ENCODE results near the gene TSC22D2.

- no peak for TF ChIP-seq CTCF (IDR thresholded peaks at IDR 0.05)
- no peak for TF ChIP-seq POLR2A (IDR thresholded peaks at IDR 0.05)
Observed at GRCh38 chr3:150446470-150446977, 38.4 kb downstream of the TSC22D2 start.
